SK-N-DZ (cell line): ENCODE data around the gene SPECC1.

Source experiments
- DNase-seq: peaks from one replicate; pipeline ENCODE4 v3.0.0-alpha.2; 2015; ENCODE audit warnings: low spot score

The SPECC1 gene

GRCh38 chr17:20270369-20270768 lies 261.2 kb downstream of the SPECC1 start:
- no peak for DNase-seq

- no peak for DNase-seq
Measured at GRCh38 chr17:20271011-20271610, 262.0 kb downstream of the SPECC1 start.

- DNase-seq = no peak
Measured at GRCh38 chr17:20273741-20274500, 264.8 kb downstream of the SPECC1 start.

GRCh38 chr17:20275653-20276052 lies 266.5 kb downstream of the SPECC1 start:
- DNase-seq = no peak

GRCh38 chr17:20276421-20276820 lies 267.3 kb downstream of the SPECC1 start:
- no peak for DNase-seq

- DNase-seq = no peak
Measured at GRCh38 chr17:20278805-20279204, 269.6 kb downstream of the SPECC1 start.

GRCh38 chr17:20279631-20280030 lies 270.5 kb downstream of the SPECC1 start:
- no peak for DNase-seq

GRCh38 chr17:20280051-20280450 lies 270.9 kb downstream of the SPECC1 start:
- no peak for DNase-seq

GRCh38 chr17:20280851-20281250 lies 271.7 kb downstream of the SPECC1 start:
- DNase-seq = no peak

GRCh38 chr17:20281860-20282259 lies 272.7 kb downstream of the SPECC1 start:
- peak; percentile 86 for DNase-seq

- peak; percentile 58 for DNase-seq
Measured at GRCh38 chr17:20282526-20283308, 273.6 kb downstream of the SPECC1 start.

- DNase-seq = no peak
Measured at GRCh38 chr17:20284022-20284421, 274.9 kb downstream of the SPECC1 start.

GRCh38 chr17:20284570-20285295 lies 275.6 kb downstream of the SPECC1 start:
- DNase-seq = no peak

- no peak for DNase-seq
Measured at GRCh38 chr17:20289984-20290383, 280.8 kb downstream of the SPECC1 start.

GRCh38 chr17:20291853-20292252 lies 282.7 kb downstream of the SPECC1 start:
- DNase-seq = peak; percentile 82

GRCh38 chr17:20293501-20293900 lies 284.3 kb downstream of the SPECC1 start:
- no peak for DNase-seq

GRCh38 chr17:20294120-20294519 lies 285.0 kb downstream of the SPECC1 start:
- no peak for DNase-seq

GRCh38 chr17:20299013-20299412 lies 289.9 kb downstream of the SPECC1 start:
- no peak for DNase-seq

- DNase-seq = no peak
Measured at GRCh38 chr17:20300436-20300934, 291.3 kb downstream of the SPECC1 start.

- DNase-seq = no peak
Measured at GRCh38 chr17:20302246-20302917, 293.2 kb downstream of the SPECC1 start.

GRCh38 chr17:20304961-20305360 lies 295.8 kb downstream of the SPECC1 start:
- DNase-seq = no peak
